ENCODE results near the gene HORMAD2.

HORMAD2 gene

DNA sequence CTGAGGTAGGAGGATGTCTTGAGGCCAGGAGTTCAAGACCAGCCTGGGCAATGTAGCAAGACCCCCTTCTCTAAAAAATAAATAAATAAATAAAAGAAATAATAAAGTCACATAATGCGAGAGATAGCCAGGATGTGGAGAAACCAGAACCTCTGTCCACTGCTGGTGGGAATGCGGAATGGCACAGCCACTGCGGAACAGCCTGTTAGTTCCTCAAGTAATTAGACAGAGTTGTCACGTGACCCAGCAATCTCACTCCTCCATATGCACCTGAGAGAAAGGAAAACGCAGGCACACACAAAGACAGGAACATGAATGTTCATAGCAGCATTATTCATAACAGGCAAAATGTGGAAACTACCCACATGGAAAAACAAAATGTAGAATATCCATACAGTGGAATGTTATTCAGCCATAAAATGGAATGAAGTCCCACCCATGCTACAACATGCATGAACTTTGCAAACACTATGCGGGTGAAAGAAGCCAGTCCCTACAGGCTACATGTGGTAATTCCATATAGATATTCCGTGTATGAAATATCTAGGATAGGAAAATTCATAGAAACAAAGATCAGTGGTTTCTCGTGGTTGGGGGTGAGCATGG, 138.9 kb downstream of the HORMAD2 start:
- Histone ChIP-seq H3K36me3 (ENCODE audit: insufficient read depth, low read length) (no peaks in the 10 kb centered on the region), H3K4me2 (ENCODE audit: insufficient read depth, low read length) (no peak overlapping the region), H4K20me1 (ENCODE audit: insufficient read depth, low read length) (no peaks in the 10 kb centered on the region), H3K79me2 (ENCODE audit: insufficient read depth, low read length) (no peaks in the 10 kb centered on the region), H2AFZ (ENCODE audit: low read depth, low read length) (no peak overlapping the region), H3K27me3 (ENCODE audit: insufficient read depth, low read length, poor library complexity) (no peaks in the 10 kb centered on the region), H3K4me3 (ENCODE audit: low read depth in 1 of 2, low read length in 2 of 2) (no peak overlapping the region), H3K9me3 (ENCODE audit: insufficient read depth, low read length, severe bottlenecking) (no peaks in the 10 kb centered on the region), H3K27ac (ENCODE audit: low read length) (peak overlapping the region; percentile 86), H3K4me1 (ENCODE audit: insufficient read depth, low read length) (peaks cover 58% of the 10 kb centered on the region), H3K9ac (ENCODE audit: low read depth, low read length) (no peak overlapping the region)
- DNase-seq (no peak), ATAC-seq (ENCODE audit: insufficient read depth, low read depth) (no peak)
- TF ChIP-seq, protein P1, sequence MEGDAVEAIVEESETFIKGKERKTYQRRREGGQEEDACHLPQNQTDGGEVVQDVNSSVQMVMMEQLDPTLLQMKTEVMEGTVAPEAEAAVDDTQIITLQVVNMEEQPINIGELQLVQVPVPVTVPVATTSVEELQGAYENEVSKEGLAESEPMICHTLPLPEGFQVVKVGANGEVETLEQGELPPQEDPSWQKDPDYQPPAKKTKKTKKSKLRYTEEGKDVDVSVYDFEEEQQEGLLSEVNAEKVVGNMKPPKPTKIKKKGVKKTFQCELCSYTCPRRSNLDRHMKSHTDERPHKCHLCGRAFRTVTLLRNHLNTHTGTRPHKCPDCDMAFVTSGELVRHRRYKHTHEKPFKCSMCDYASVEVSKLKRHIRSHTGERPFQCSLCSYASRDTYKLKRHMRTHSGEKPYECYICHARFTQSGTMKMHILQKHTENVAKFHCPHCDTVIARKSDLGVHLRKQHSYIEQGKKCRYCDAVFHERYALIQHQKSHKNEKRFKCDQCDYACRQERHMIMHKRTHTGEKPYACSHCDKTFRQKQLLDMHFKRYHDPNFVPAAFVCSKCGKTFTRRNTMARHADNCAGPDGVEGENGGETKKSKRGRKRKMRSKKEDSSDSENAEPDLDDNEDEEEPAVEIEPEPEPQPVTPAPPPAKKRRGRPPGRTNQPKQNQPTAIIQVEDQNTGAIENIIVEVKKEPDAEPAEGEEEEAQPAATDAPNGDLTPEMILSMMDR (IDR thresholded peaks at IDR 0.05; ENCODE audit: borderline replicate concordance, extremely low read depth, low read length, poor library complexity, severe bottlenecking), result no peak
- no peak for TF ChIP-seq EZH2 (IDR thresholded peaks at IDR 0.05; ENCODE audit: borderline replicate concordance, low read depth, low read length, severe bottlenecking)

GRCh38 chr22:30219668-30220278, 139.5 kb downstream of the HORMAD2 start:
- Histone ChIP-seq H3K27me3 (ENCODE audit: insufficient read depth, low read length, poor library complexity) (no peaks in the 10 kb centered on the region), H3K79me2 (ENCODE audit: insufficient read depth, low read length) (no peaks in the 10 kb centered on the region), H3K36me3 (ENCODE audit: insufficient read depth, low read length) (no peaks in the 10 kb centered on the region), H3K4me2 (ENCODE audit: insufficient read depth, low read length) (no peak overlapping the region), H3K9ac (ENCODE audit: low read depth, low read length) (peak overlapping the region; percentile 52), H3K27ac (ENCODE audit: low read length) (peak overlapping the region; percentile 86), H3K4me1 (ENCODE audit: insufficient read depth, low read length) (peaks cover 57% of the 10 kb centered on the region), H3K4me3 (ENCODE audit: low read depth in 1 of 2, low read length in 2 of 2) (no peak overlapping the region), H4K20me1 (ENCODE audit: insufficient read depth, low read length) (no peaks in the 10 kb centered on the region), H3K9me3 (ENCODE audit: insufficient read depth, low read length, severe bottlenecking) (no peaks in the 10 kb centered on the region), H2AFZ (ENCODE audit: low read depth, low read length) (no peak overlapping the region; the same call in 1 of the 2 replicates)
- no peak for ATAC-seq (ENCODE audit: insufficient read depth, low read depth)
- DNase-seq, result peak; percentile 39
- TF ChIP-seq, protein P1 (IDR thresholded peaks at IDR 0.05; ENCODE audit: borderline replicate concordance, extremely low read depth, low read length, poor library complexity, severe bottlenecking), result no peak
- TF ChIP-seq EZH2 (IDR thresholded peaks at IDR 0.05; ENCODE audit: borderline replicate concordance, low read depth, low read length, severe bottlenecking), result no peak

DNA sequence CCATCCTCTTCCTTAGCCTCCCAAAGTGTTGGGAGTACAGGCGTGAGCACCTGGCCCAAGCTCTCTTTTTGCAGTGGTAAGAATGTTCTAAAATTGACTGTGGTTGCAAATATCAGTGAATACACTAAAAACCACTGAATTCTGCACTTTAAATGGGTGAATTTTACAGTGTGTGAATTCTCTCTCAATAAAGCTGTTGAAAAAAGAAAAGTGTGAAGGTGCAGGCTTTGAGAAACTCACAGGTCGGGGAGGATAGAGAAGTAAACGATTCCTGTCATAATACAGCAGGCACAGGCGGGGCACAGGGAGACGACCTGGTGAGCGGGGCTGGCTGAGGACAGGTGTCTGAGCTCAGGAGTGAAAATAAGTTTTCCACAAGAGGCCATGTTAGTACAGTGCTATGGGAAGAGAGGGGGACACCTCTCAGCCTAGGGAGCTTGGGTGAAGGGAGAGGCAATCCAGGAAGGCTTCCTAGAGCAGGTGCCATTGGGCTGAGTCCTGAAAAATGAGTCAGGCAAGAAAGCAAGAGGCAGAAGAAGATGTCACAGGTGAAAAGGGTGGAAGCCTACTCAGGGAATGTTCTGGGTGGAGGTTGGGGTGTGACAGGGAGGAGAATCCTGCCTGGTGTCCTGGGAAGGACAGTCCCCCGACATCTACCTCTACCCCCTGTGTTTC, 140.2 kb downstream of the HORMAD2 start:
- H3K4me1 ChIP-seq (ENCODE audit: insufficient read depth, low read length), result peaks cover 58% of the 10 kb centered on the region
- H3K27me3 ChIP-seq (ENCODE audit: insufficient read depth, low read length, poor library complexity), result no peaks in the 10 kb centered on the region
- H3K27ac ChIP-seq (ENCODE audit: low read length), result peak overlapping the region; percentile 86
- H4K20me1 ChIP-seq (ENCODE audit: insufficient read depth, low read length), result no peaks in the 10 kb centered on the region
- DNase-seq, result no peak
- peak overlapping the region in 1 of 2 experiments; percentile 35; a peak in 1 of 4 replicates for H3K4me3 ChIP-seq (ENCODE audit: low read depth in 1 of 2, low read length in 2 of 2)
- no peaks in the 10 kb centered on the region for H3K79me2 ChIP-seq (ENCODE audit: insufficient read depth, low read length)
- peak overlapping the region; percentile 60 for H3K4me2 ChIP-seq (ENCODE audit: insufficient read depth, low read length)
- peak overlapping the region; percentile 52 for H3K9ac ChIP-seq (ENCODE audit: low read depth, low read length)
- no peak overlapping the region for H2AFZ ChIP-seq (ENCODE audit: low read depth, low read length)
- TF ChIP-seq, protein P1 (IDR thresholded peaks at IDR 0.05; ENCODE audit: borderline replicate concordance, extremely low read depth, low read length, poor library complexity, severe bottlenecking), result no peak
- TF ChIP-seq EZH2 (IDR thresholded peaks at IDR 0.05; ENCODE audit: borderline replicate concordance, low read depth, low read length, severe bottlenecking), result no peak
- H3K9me3 ChIP-seq (ENCODE audit: insufficient read depth, low read length, severe bottlenecking), result no peaks in the 10 kb centered on the region
- H3K36me3 ChIP-seq (ENCODE audit: insufficient read depth, low read length), result no peaks in the 10 kb centered on the region
- ATAC-seq (ENCODE audit: insufficient read depth, low read depth), result no peak

All from DND-41 (cell line).